GM12878 (cell line): ENCODE measurements around the gene PLEKHM2. TPM values are rescaled to one million over a fixed set of nuclear protein-coding genes. Genes with fewer than 3 reads are reported as not detected.

Experiments used
- ATAC-seq: fragments of 200-7000 bp; cut with Tn5 transposase; 3 replicates; pipeline ENCODE4 v1.9.1; 2020; ENCODE audit warnings: mild to moderate bottlenecking, moderate library complexity
- BruUV-seq: library from RNA; stranded (reverse); fragments of 400-500 nt; replicated peaks from 2 replicates; lab custom pipeline; 2021; lab: Mats Ljungman, UMichigan
- CTCF ChIA-PET: fragments of 300-600 bp; sonication (Branson Sonifier 250); formaldehyde crosslinking; extraction: SDS; loops from one replicate; lab custom pipeline; 2021; ENCODE audit warnings: inconsistent platforms; lab: Yijun Ruan, JAX
- POLR2A ChIA-PET: fragments of 350-600 bp; formaldehyde crosslinking; extraction: SDS; loops from one replicate; lab custom pipeline; 2021; ENCODE audit warnings: inconsistent platforms; lab: Charles Lee
- RAD21 ChIA-PET: fragments of 300-600 bp; sonication (Branson Sonifier 250); formaldehyde crosslinking; loops from one replicate; lab custom pipeline; 2023; ENCODE audit warnings: antibody characterized with exemption; ENCODE audit not compliant: unreplicated experiment; lab: Charles Lee
- SMC1A ChIA-PET: fragments of 300-600 bp; sonication (Branson Sonifier 250); formaldehyde crosslinking; loops from one replicate; lab custom pipeline; 2023; ENCODE audit not compliant: unreplicated experiment, uncharacterized antibody; lab: Charles Lee
- DNase-seq: peaks from one replicate; pipeline ENCODE4 v3.0.0-alpha.2; 2011; ENCODE audit warnings: low read depth, low spot score
- FAIRE-seq: peaks from 3 replicates; lab custom pipeline; 2011; peaks lifted over from hg19 to GRCh38; lab: Jason Lieb, UNC
- H2AFZ ChIP-seq: 2 replicates; pipeline ENCODE4 v1.6.0; 2011; ENCODE audit warnings: low read depth, low read length, control low read depth; ENCODE audit not compliant: control insufficient read depth
- H3K27ac ChIP-seq: 2 replicates; pipeline ENCODE4 v1.5.1; 2011; ENCODE audit warnings: control low read depth; ENCODE audit not compliant: control insufficient read depth, insufficient read depth
- H3K27me3 ChIP-seq, 2 experiments: replicated peaks in 1 of 2; 2 replicates each; pipeline versions ENCODE4 v1.6.0 to v1.6.1; 2011; ENCODE audit warnings: low read length in 1 of 2; ENCODE audit not compliant: control insufficient read depth in 2 of 2, insufficient read depth in 2 of 2
- H3K36me3 ChIP-seq, 2 experiments: 2 replicates each; pipeline ENCODE4 v1.5.1; 2011; ENCODE audit warnings: low read length in 1 of 2; ENCODE audit not compliant: control insufficient read depth in 2 of 2, insufficient read depth in 2 of 2
- H3K4me1 ChIP-seq: 2 replicates; pipeline ENCODE4 v1.6.1; 2011; ENCODE audit warnings: mild to moderate bottlenecking, low read length, moderate library complexity, mixed read lengths; ENCODE audit not compliant: control insufficient read depth, insufficient read depth
- H3K4me2 ChIP-seq: 2 replicates; pipeline ENCODE4 v1.6.0; 2011; ENCODE audit warnings: control low read depth; ENCODE audit not compliant: control insufficient read depth, insufficient read depth
- H3K4me3 ChIP-seq: fragments of 200-600 bp; sonication (generic); 2 replicates; pipeline ENCODE4 v1.5.1; 2016
- H3K79me2 ChIP-seq: 2 replicates; pipeline ENCODE4 v1.6.0; 2011; ENCODE audit warnings: low read length; ENCODE audit not compliant: control insufficient read depth, insufficient read depth
- H3K9ac ChIP-seq: 2 replicates; pipeline ENCODE4 v1.8.0; 2011; ENCODE audit warnings: low read length, control low read depth, mixed read lengths; ENCODE audit not compliant: control insufficient read depth, insufficient read depth
- H3K9me3 ChIP-seq: replicated peaks from 3 replicates; pipeline ENCODE4 v1.5.1; 2011; ENCODE audit warnings: mild to moderate bottlenecking, low read length; ENCODE audit not compliant: control insufficient read depth, insufficient read depth
- H4K20me1 ChIP-seq: 2 replicates; pipeline ENCODE4 v1.6.0; 2011; ENCODE audit not compliant: control insufficient read depth, insufficient read depth
- CBX3 ChIP-seq: fragments of 200-600 bp; sonication (generic); IDR thresholded peaks from 2 replicates; pipeline ENCODE4 v1.6.1; 2016; ENCODE audit warnings: low read depth, borderline replicate concordance
- CTCF ChIP-seq, 3 experiments: IDR thresholded peaks in 2 of 3; conservative IDR thresholded peaks in 1 of 3; 2 replicates each; pipeline ENCODE4 v1.5.1; 2011; ENCODE audit warnings: low read depth in 3 of 3, low read length in 3 of 3, mild to moderate bottlenecking in 3 of 3, control low read depth in 2 of 3, moderate library complexity in 2 of 3, inconsistent platforms in 1 of 3, mixed read lengths in 1 of 3; ENCODE audit not compliant: control insufficient read depth in 2 of 3, insufficient read depth in 1 of 3; ENCODE audit errors: extremely low read depth in 1 of 3
- GATAD2B ChIP-seq: fragments of 450-650 bp; conservative IDR thresholded peaks from 2 replicates; pipeline ENCODE4 v1.6.1; 2017; ENCODE audit warnings: low read depth, mild to moderate bottlenecking, moderate library complexity
- IKZF1 ChIP-seq: fragments of 450-650 bp; conservative IDR thresholded peaks from 2 replicates; pipeline ENCODE4 v1.6.1; 2017; ENCODE audit warnings: antibody characterized with exemption, mild to moderate bottlenecking
- IRF3 ChIP-seq: fragments of 450-650 bp; IDR thresholded peaks from 2 replicates; pipeline ENCODE4 v1.6.1; 2014; ENCODE audit warnings: mild to moderate bottlenecking
- NFYA ChIP-seq: IDR thresholded peaks from 2 replicates; pipeline ENCODE4 v1.6.1; 2011; ENCODE audit warnings: low read depth, mild to moderate bottlenecking, low read length, improper control_type of control experiment, borderline replicate concordance
- PKNOX1 ChIP-seq: fragments of 450-650 bp; IDR thresholded peaks from 2 replicates; pipeline ENCODE4 v1.6.1; 2016; ENCODE audit warnings: mild to moderate bottlenecking
- PML ChIP-seq: IDR thresholded peaks from 2 replicates; pipeline ENCODE4 v1.6.1; 2012; ENCODE audit warnings: low read length, inconsistent platforms
- SIN3A ChIP-seq: IDR thresholded peaks from 2 replicates; pipeline ENCODE4 v1.6.1; 2012; ENCODE audit warnings: low read depth, low read length, improper control_type of control experiment
- ZZZ3 ChIP-seq: IDR thresholded peaks from 2 replicates; pipeline ENCODE4 v1.6.1; 2011; ENCODE audit warnings: low read depth; ENCODE audit not compliant: control insufficient read depth, insufficient read length
- WGBS: methylation state at CpG from one replicate; pipeline ENCODE4 v1.1.6; 2016; ENCODE audit warnings: low lambda C conversion rate; ENCODE audit not compliant: insufficient replicate concordance, insufficient coverage; ENCODE audit errors: missing lambda C conversion rate; 5-methylcytosine and 5-hydroxymethylcytosine counted together
- in situ Hi-C: fragments of 300-500 bp; cut with MboI; formaldehyde crosslinking; loops from 9 replicates; pipeline ENCODE4 v1.14.3; 2018; ENCODE audit warnings: mixed read lengths
- intact Hi-C: fragments of 100-400 bp; cut with micrococcal nuclease; formaldehyde crosslinking; loops from one replicate; pipeline ENCODE4 v1.14.2; 2022; ENCODE audit not compliant: unreplicated experiment
- polyA plus RNA-seq, 11 experiments: library from polyadenylated mRNA; depleted of rRNA in 4 of 11; unstranded in 6 of 11; stranded (reverse) in 5 of 11; fragments of >200 nt; fragmentation: Nextera tagmentation in 4 of 11; fragmentation: Illumina TruSeq in 1 of 11; extraction: Ambion mirVana in 4 of 11; extraction: Trizol in 1 of 11; gene quantifications; 1 replicate in 1 of 11; 2 replicates in 10 of 11; pipeline versions ENCODE4 v1.2.1 to v1.2.3, GENCODE V29; 2011 to 2016; ENCODE audit warnings: inconsistent platforms in 2 of 11, missing spikeins in 2 of 11, low read depth in 1 of 11
- total RNA-seq, 4 experiments: library from RNA; depleted of rRNA in 3 of 4; stranded (reverse); fragments of >200 nt in 3 of 4; fragmentation: Illumina TruSeq in 1 of 4; extraction: Trizol in 1 of 4; gene quantifications; 2 replicates each; pipeline versions ENCODE4 v1.2.1 to v1.2.3, GENCODE V29; 2013 to 2021

PLEKHM2 gene
- total and polyA plus RNA-seq, 10 of the 15 experiments (the other 5 are each of a cell fraction or from before 2014, with no cell fraction given): 0.37 to 55.2 (median 19.3) TPM

- TF ChIP-seq CTCF (IDR thresholded peaks at IDR 0.05 in 2 of 3, conservative IDR thresholded peaks at IDR 0.05 in 1 of 3; ENCODE audit: control insufficient read depth in 2 of 3, extremely low read depth in 1 of 3, insufficient read depth in 1 of 3, low read depth in 3 of 3, low read length in 3 of 3): no peak
- TF ChIP-seq NFYA: no peak
- TF ChIP-seq GATAD2B: peak; percentile 78
- no peak for TF ChIP-seq PML
These were observed 560 bp downstream of the PLEKHM2 start (continued) for GRCh38 chr1:15684468-15685291.

- no peaks in the 10 kb centered on the region for H3K9me3 ChIP-seq
- CTCF ChIA-PET: interaction anchor here (1.5 to 2.7 kb wide), 2 partner anchors 11 to 22 kb away, joined by 4 to 23 read pairs; no protein-coding TSS in a partner anchor
- no peaks in the 10 kb centered on the region for H4K20me1 ChIP-seq
- in situ Hi-C loops: no loop called here
- H3K4me2 ChIP-seq: peak overlapping the region; percentile 90
- peak overlapping the region; percentile 91; the same call in 1 of the 2 replicates for H3K9ac ChIP-seq
- H3K4me3 ChIP-seq: peak overlapping the region; percentile 44
- TSS peak; percentile 83 for BruUV-seq
- no peak overlapping the region for H2AFZ ChIP-seq
- 98% methylated on average over 4 of the region's 4 CpGs for WGBS
- RAD21 ChIA-PET: interaction anchor here (0.7 to 3.0 kb wide), 5 partner anchors 12 to 162 kb away, joined by 3 to 16 read pairs (median 4); partner anchors contain the start of gene CASP9
- intact Hi-C loops: no loop called here
- POLR2A ChIA-PET: interaction anchor here (0.6 to 2.8 kb wide), 7 partner anchors 8 to 457 kb away, joined by 3 to 22 read pairs (median 3); no protein-coding TSS in a partner anchor
- FAIRE-seq: peak; percentile 64
- peaks cover 51% of the 10 kb centered on the region for H3K79me2 ChIP-seq
- no peaks in the 10 kb centered on the region for H3K27me3 ChIP-seq
- no peak for DNase-seq
- peak overlapping the region; percentile 7; the same call in 1 of the 2 replicates for H3K27ac ChIP-seq
- H3K36me3 ChIP-seq: no peaks in the 10 kb centered on the region; a peak in 1 of 4 replicates
- no peaks in the 10 kb centered on the region; the same call in 1 of the 2 replicates for H3K4me1 ChIP-seq
- SMC1A ChIA-PET: interaction anchor here (0.9 to 1.9 kb wide), 4 partner anchors 8 to 67 kb away, joined by 3 to 17 read pairs (median 6); no protein-coding TSS in a partner anchor
- 0 out of 3 replicates have a peak, but pooled peaks have one; percentile 4 for ATAC-seq
- no peak for TF ChIP-seq CBX3
- TF ChIP-seq SIN3A: 0 out of 2 replicates have a peak, but pooled peaks have one; percentile 14
- no peak for TF ChIP-seq IKZF1
- no peak for TF ChIP-seq PKNOX1
- TF ChIP-seq ZZZ3: no peak
- TF ChIP-seq IRF3: no peak
- TF ChIP-seq, all 136 proteins: peak for 1
These were observed 1.7 kb downstream of the PLEKHM2 start for GRCh38 chr1:15685820-15686219.
